OCI-LY1 (cell line): ENCODE results near the gene PEF1.

Source experiments
- H2AFZ ChIP-seq: fragments of 200-600 bp; sonication (generic), shearing (Covaris generic); 2 replicates; pipeline ENCODE4 v1.6.0; 2014; ENCODE audit warnings: antibody characterized with exemption, mild to moderate bottlenecking, low read length
- H3F3A ChIP-seq: fragments of 200-600 bp; sonication (generic), shearing (Covaris generic); 2 replicates; pipeline ENCODE4 v1.6.0; 2014; ENCODE audit warnings: mild to moderate bottlenecking, antibody characterized with exemption, low read length, moderate library complexity; ENCODE audit not compliant: insufficient read depth
- H3K27ac ChIP-seq: fragments of 200-600 bp; sonication (generic); 2 replicates; pipeline ENCODE4 v1.5.1; 2014; ENCODE audit warnings: low read length, mixed run types, mild to moderate bottlenecking, low read depth; ENCODE audit not compliant: poor library complexity, severe bottlenecking
- H3K27me3 ChIP-seq: fragments of 200-600 bp; sonication (generic); 2 replicates; pipeline ENCODE4 v1.6.0; 2014; ENCODE audit warnings: antibody characterized with exemption, mild to moderate bottlenecking, low read length, moderate library complexity; ENCODE audit not compliant: insufficient read depth
- H3K36me3 ChIP-seq: fragments of 200-600 bp; sonication (generic); 2 replicates; pipeline ENCODE4 v1.6.1; 2014; ENCODE audit warnings: mild to moderate bottlenecking, antibody characterized with exemption, low read length, moderate library complexity, mixed read lengths; ENCODE audit not compliant: insufficient read depth
- H3K4me1 ChIP-seq: fragments of 200-600 bp; sonication (generic); 2 replicates; pipeline ENCODE4 v1.5.1; 2014; ENCODE audit warnings: mild to moderate bottlenecking, low read length, moderate library complexity; ENCODE audit not compliant: insufficient read depth, severe bottlenecking
- H3K4me2 ChIP-seq: fragments of 200-600 bp; sonication (generic), shearing (Covaris generic); 2 replicates; pipeline ENCODE4 v1.6.1; 2014; ENCODE audit warnings: low read length
- H3K4me3 ChIP-seq: fragments of 200-600 bp; sonication (generic); 2 replicates; pipeline ENCODE4 v1.5.1; 2014; ENCODE audit warnings: low read length, low read depth, mild to moderate bottlenecking, mixed read lengths; ENCODE audit not compliant: poor library complexity, severe bottlenecking
- H3K79me2 ChIP-seq: fragments of 200-600 bp; shearing (Covaris generic); 2 replicates; pipeline ENCODE4 v1.6.1; 2016; ENCODE audit warnings: mixed run types, low read length, mixed read lengths; ENCODE audit not compliant: insufficient read depth
- H3K9ac ChIP-seq: fragments of 200-600 bp; sonication (generic), shearing (Covaris generic); 2 replicates; pipeline ENCODE4 v1.6.1; 2014; ENCODE audit warnings: mild to moderate bottlenecking, low read length, mixed read lengths
- H3K9me2 ChIP-seq: fragments of 200-600 bp; sonication (generic), shearing (Covaris generic); 2 replicates; pipeline ENCODE4 v1.6.1; 2014; ENCODE audit warnings: low read depth, mild to moderate bottlenecking, low read length, mixed read lengths
- H3K9me3 ChIP-seq: fragments of 200-600 bp; shearing (Covaris generic); 2 replicates; pipeline ENCODE4 v1.6.1; 2014; ENCODE audit warnings: low read length, mixed read lengths
- H4K20me1 ChIP-seq: fragments of 200-600 bp; sonication (generic), shearing (Covaris generic); 2 replicates; pipeline ENCODE4 v1.6.0; 2016; ENCODE audit warnings: mild to moderate bottlenecking, low read length; ENCODE audit not compliant: insufficient read depth
- CTCF ChIP-seq: fragments of 200-600 bp; sonication (generic), shearing (Covaris generic); IDR thresholded peaks from 2 replicates; pipeline ENCODE4 v1.5.1; 2017; ENCODE audit warnings: mild to moderate bottlenecking, antibody characterized with exemption, low read length, moderate library complexity, mixed read lengths
- EZH2 ChIP-seq: fragments of 200-600 bp; sonication (generic), shearing (Covaris generic); IDR thresholded peaks from 2 replicates; pipeline ENCODE4 v1.8.0; 2017; ENCODE audit warnings: borderline replicate concordance, mixed run types, mild to moderate bottlenecking, antibody characterized with exemption, low read length, moderate library complexity, mixed read lengths

Gene PEF1

GRCh38 chr1:31691446-31691845 lies 46.8 kb upstream of the PEF1 start:
- Histone ChIP-seq H4K20me1 (no peaks in the 10 kb centered on the region), H3F3A (no peaks in the 10 kb centered on the region), H3K36me3 (no peaks in the 10 kb centered on the region)

GRCh38 chr1:31690921-31691320 lies 46.2 kb upstream of the PEF1 start:
- Histone ChIP-seq H3K9me2 (no peaks in the 10 kb centered on the region), H3K9me3 (no peaks in the 10 kb centered on the region), H3K79me2 (no peaks in the 10 kb centered on the region), H3K4me2 (no peak overlapping the region), H3K4me3 (no peak overlapping the region), H3K9ac (no peak overlapping the region), H2AFZ (no peak overlapping the region), H3K27ac (no peak overlapping the region), H3K4me1 (no peaks in the 10 kb centered on the region), H3K36me3 (no peaks in the 10 kb centered on the region), H3K27me3 (no peaks in the 10 kb centered on the region), H3F3A (no peaks in the 10 kb centered on the region), H4K20me1 (no peaks in the 10 kb centered on the region)
- TF ChIP-seq CTCF (no peak), EZH2 (no peak)

More at GRCh38 chr1:31691446-31691845, 46.8 kb upstream of the PEF1 start:
- no peak overlapping the region for H3K27ac ChIP-seq
- H3K4me2 ChIP-seq = no peak overlapping the region
- no peaks in the 10 kb centered on the region for H3K9me3 ChIP-seq
- no peak overlapping the region for H3K9ac ChIP-seq
- TF ChIP-seq CTCF (no peak), EZH2 (no peak)
- no peak overlapping the region for H3K4me3 ChIP-seq
- H3K9me2 ChIP-seq = no peaks in the 10 kb centered on the region
- H3K79me2 ChIP-seq = no peaks in the 10 kb centered on the region
- no peaks in the 10 kb centered on the region for H3K27me3 ChIP-seq
- no peaks in the 10 kb centered on the region for H3K4me1 ChIP-seq
- no peak overlapping the region for H2AFZ ChIP-seq

GRCh38 chr1:31689854-31690253 lies 45.2 kb upstream of the PEF1 start:
- H3K4me3 ChIP-seq = no peak overlapping the region
- TF ChIP-seq CTCF (no peak), EZH2 (no peak)
- H2AFZ ChIP-seq = no peak overlapping the region
- H3K27me3 ChIP-seq = peaks cover 4% of the 10 kb centered on the region; the same call in 1 of the 2 replicates
- H3K4me1 ChIP-seq = no peaks in the 10 kb centered on the region
- H3K79me2 ChIP-seq = no peaks in the 10 kb centered on the region
- H3K9me2 ChIP-seq = no peaks in the 10 kb centered on the region
- H3F3A ChIP-seq = no peaks in the 10 kb centered on the region
- H3K4me2 ChIP-seq = no peak overlapping the region
- no peak overlapping the region for H3K27ac ChIP-seq
- no peaks in the 10 kb centered on the region for H3K9me3 ChIP-seq
- H3K36me3 ChIP-seq = no peaks in the 10 kb centered on the region
- no peaks in the 10 kb centered on the region for H4K20me1 ChIP-seq
- no peak overlapping the region for H3K9ac ChIP-seq
